Mesendoderm (in vitro differentiated cells): ENCODE results near the gene S100A13.
A peak's percentile ranks its signal among the peaks of the same experiment; 100 is the strongest.

Experiments used
- DNase-seq: peaks from one replicate; pipeline ENCODE4 v3.0.0; 2013
- H2AK5ac ChIP-seq: 2 replicates; pipeline ENCODE4 v1.6.1; 2013; ENCODE audit warnings: low read length, inconsistent platforms
- H2BK120ac ChIP-seq: 2 replicates; pipeline ENCODE4 v1.6.1; 2013; ENCODE audit warnings: low read depth, mild to moderate bottlenecking, low read length, moderate library complexity, mixed read lengths
- H2BK15ac ChIP-seq: replicated peaks from 2 replicates; pipeline ENCODE4 v1.6.1; 2013; ENCODE audit warnings: low read depth, mild to moderate bottlenecking, moderate library complexity
- H2BK5ac ChIP-seq: 2 replicates; pipeline ENCODE4 v1.6.1; 2013; ENCODE audit warnings: low read length, inconsistent platforms
- H3K18ac ChIP-seq: 2 replicates; pipeline ENCODE4 v1.6.1; 2013; ENCODE audit warnings: mild to moderate bottlenecking, low read length, mixed read lengths
- H3K23ac ChIP-seq: one replicate; pipeline ENCODE4 v1.6.1; 2013; ENCODE audit warnings: low read length
- H3K27ac ChIP-seq: 2 replicates; pipeline ENCODE4 v1.5.1; 2013; ENCODE audit warnings: low read depth, mild to moderate bottlenecking, inconsistent platforms, low read length, moderate library complexity
- H3K27me3 ChIP-seq: 2 replicates; pipeline ENCODE4 v1.6.1; 2013; ENCODE audit warnings: low read length, control low read depth, mild to moderate bottlenecking, inconsistent platforms; ENCODE audit not compliant: insufficient read depth, poor library complexity
- H3K36me3 ChIP-seq: 2 replicates; pipeline ENCODE4 v1.6.1; 2013; ENCODE audit warnings: low read length, inconsistent platforms; ENCODE audit not compliant: control insufficient read depth, insufficient read depth
- H3K4ac ChIP-seq: one replicate; pipeline ENCODE4 v1.6.1; 2013; ENCODE audit warnings: low read depth, mild to moderate bottlenecking, low read length, moderate library complexity
- H3K4me1 ChIP-seq: 2 replicates; pipeline ENCODE4 v1.6.1; 2013; ENCODE audit warnings: low read depth, low read length, inconsistent platforms; ENCODE audit not compliant: control insufficient read depth
- H3K4me2 ChIP-seq: 2 replicates; pipeline ENCODE4 v1.6.1; 2013; ENCODE audit warnings: low read length
- H3K4me3 ChIP-seq: 2 replicates; pipeline ENCODE4 v1.5.1; 2013; ENCODE audit warnings: mild to moderate bottlenecking, low read length
- H3K56ac ChIP-seq: one replicate; pipeline ENCODE4 v1.6.1; 2013; ENCODE audit warnings: low read length
- H3K79me1 ChIP-seq: 2 replicates; pipeline ENCODE4 v1.6.1; 2013; ENCODE audit warnings: low read length, inconsistent platforms
- H3K79me2 ChIP-seq: 2 replicates; pipeline ENCODE4 v1.6.1; 2013; ENCODE audit warnings: mild to moderate bottlenecking, low read length; ENCODE audit not compliant: control insufficient read depth, insufficient read depth
- H3K9ac ChIP-seq: 2 replicates; pipeline ENCODE4 v1.6.1; 2013; ENCODE audit warnings: low read length, inconsistent platforms
- H4K5ac ChIP-seq: one replicate; pipeline ENCODE4 v1.6.1; 2013; ENCODE audit warnings: low read length
- H4K8ac ChIP-seq: one replicate; pipeline ENCODE4 v1.6.1; 2013; ENCODE audit warnings: low read depth, mild to moderate bottlenecking, control low read depth, low read length, moderate library complexity
- WGBS: extraction: QIAGEN DNeasy Blood & Tissue Kit; methylation state at CpG from one replicate; pipeline ENCODE4 v1.1.7; 2013; ENCODE audit warnings: low lambda C conversion rate, missing lambda C conversion rate; ENCODE audit not compliant: insufficient coverage; ENCODE audit errors: extremely low coverage; 5-methylcytosine and 5-hydroxymethylcytosine counted together

Gene S100A13

DNA sequence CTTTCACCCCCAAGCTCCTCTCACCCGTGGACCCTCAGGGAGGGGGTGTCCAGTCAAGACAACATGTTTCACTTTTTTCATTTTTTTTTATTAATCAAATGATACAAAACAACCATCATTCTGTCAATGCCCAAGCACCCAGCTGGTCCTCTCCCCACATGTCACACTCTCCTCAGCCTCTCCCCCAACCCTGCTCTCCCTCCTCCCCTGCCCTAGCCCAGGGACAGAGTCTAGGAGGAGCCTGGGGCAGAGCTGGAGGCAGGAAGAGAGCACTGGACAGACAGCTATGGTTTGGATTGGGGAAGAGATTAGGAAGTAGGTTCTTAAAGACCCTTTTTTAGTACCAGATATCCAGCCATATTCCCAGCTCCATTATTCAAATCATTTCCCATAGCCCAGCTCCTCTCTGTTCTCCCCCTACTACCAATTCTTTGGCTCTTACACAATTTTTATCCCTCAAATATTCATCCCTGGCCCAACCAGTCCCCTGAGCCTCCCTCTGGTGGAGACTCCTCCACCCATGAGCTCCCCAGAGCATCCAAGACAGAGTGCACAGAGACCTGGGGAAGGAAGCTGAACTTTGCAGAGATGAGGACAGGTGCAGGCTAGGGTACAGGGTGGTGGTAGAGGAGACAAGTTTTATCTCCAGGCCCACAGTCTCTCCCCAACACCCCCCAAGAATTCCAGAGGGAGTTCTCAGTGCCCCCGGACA, 13.0 kb downstream of the S100A13 start:
- H3K79me2 ChIP-seq, result no peaks in the 10 kb centered on the region
- H3K4me3 ChIP-seq, result no peak overlapping the region
- H3K27me3 ChIP-seq, result no peaks in the 10 kb centered on the region
- no peak overlapping the region for H3K23ac ChIP-seq
- no peak overlapping the region for H3K18ac ChIP-seq
- no CpG with 5 or more reads among the region's 2 CpGs for WGBS
- H4K8ac ChIP-seq, result no peak overlapping the region
- no peak overlapping the region for H3K4me2 ChIP-seq
- no peak overlapping the region for H2BK120ac ChIP-seq
- H3K36me3 ChIP-seq, result no peaks in the 10 kb centered on the region
- peaks cover 3% of the 10 kb centered on the region for H3K4me1 ChIP-seq
- no peak overlapping the region for H3K56ac ChIP-seq
- H3K27ac ChIP-seq, result no peak overlapping the region
- H3K9ac ChIP-seq, result no peak overlapping the region
- H2BK15ac ChIP-seq, result no peak overlapping the region
- no peaks in the 10 kb centered on the region for H3K79me1 ChIP-seq
- no peak overlapping the region for H2BK5ac ChIP-seq
- no peak overlapping the region for H2AK5ac ChIP-seq
- H4K5ac ChIP-seq, result no peak overlapping the region
- no peak overlapping the region for H3K4ac ChIP-seq
- DNase-seq, result no peak

DNA sequence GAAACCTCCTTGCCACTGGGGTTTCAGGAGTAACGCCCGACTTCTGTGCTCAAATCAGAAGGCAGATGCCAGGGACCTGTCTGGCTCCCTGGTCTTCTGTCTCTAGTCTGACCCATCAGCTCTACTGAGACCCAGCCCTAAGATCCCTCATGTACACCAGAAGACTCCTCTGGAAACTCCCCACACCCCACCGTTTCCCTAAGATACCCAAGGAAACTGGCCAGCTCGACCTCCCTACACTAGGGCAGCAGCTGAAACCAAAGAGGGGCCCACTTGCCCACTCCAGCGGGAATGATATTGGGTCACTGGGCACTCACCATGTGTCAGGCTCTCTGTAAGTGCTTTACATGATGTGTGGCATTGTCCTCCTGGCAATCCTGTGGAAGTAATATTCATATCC, 13.9 kb downstream of the S100A13 start:
- Histone ChIP-seq H4K5ac (no peak overlapping the region), H3K36me3 (no peaks in the 10 kb centered on the region), H3K4me1 (peaks cover 7% of the 10 kb centered on the region), H3K9ac (no peak overlapping the region), H3K56ac (peak overlapping the region; percentile 31), H2BK120ac (no peak overlapping the region), H2AK5ac (no peak overlapping the region), H2BK5ac (no peak overlapping the region), H3K18ac (no peak overlapping the region), H4K8ac (no peak overlapping the region), H3K4ac (no peak overlapping the region), H3K4me3 (no peak overlapping the region), H3K79me1 (no peaks in the 10 kb centered on the region), H3K79me2 (no peaks in the 10 kb centered on the region), H3K4me2 (no peak overlapping the region), H2BK15ac (no peak overlapping the region), H3K27me3 (no peaks in the 10 kb centered on the region), H3K23ac (no peak overlapping the region), H3K27ac (no peak overlapping the region)
- no peak for DNase-seq
- WGBS, result no CpG with 5 or more reads among the region's 5 CpGs

DNA sequence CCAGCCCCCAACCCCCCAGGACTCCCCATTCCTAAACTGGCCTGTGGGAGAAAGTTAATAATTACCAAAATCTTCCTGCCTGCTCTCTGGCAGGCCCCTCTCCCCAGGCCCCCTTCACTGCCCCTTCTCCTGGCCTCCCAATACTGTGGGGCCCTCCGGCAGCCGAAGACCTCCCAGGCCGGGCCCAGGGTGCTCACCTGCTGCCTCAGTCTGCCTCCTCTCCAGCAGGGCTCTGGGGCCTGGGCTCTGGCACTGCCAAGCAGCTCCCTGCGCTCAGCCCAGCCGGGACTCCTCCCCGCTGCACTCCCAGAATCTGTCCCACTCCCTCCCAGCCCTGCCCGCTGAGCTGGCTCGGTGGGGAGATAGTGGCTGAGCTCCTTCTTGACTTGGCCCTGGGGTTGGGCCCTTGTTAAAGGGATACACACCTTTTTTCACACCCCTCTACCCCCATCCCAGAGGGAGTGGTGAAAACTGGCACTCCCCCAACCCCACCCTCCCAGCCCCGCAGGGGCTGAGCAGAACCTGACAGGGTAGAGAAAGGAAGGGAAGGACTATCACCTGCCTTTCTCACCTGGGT, 14.5 kb downstream of the S100A13 start, which contains the start of gene S100A16:
Gene S100A16, minus strand, starts transcription at position 383 of the 577 bp plus-strand sequence. CDS start 4,986 bp downstream, outside the sequence.
- H3K23ac ChIP-seq, result no peak within 1 kb of the TSS
- H3K4me3 ChIP-seq, result no peak within 1 kb of the TSS
- H3K27me3 ChIP-seq, result no peaks in the 10 kb centered on the region
- peak within 1 kb of the TSS; percentile 29 for H3K18ac ChIP-seq
- no peak within 1 kb of the TSS for H2BK5ac ChIP-seq
- no peak within 1 kb of the TSS for H3K27ac ChIP-seq
- no peaks in the 10 kb centered on the region for H3K79me2 ChIP-seq
- peak within 1 kb of the TSS; percentile 33 for H3K4me2 ChIP-seq
- peaks cover 7% of the 10 kb centered on the region for H3K4me1 ChIP-seq
- DNase-seq, result peak; percentile 86
- no CpG with 5 or more reads among the region's 9 CpGs for WGBS
- peak within 1 kb of the TSS; percentile 56 for H3K9ac ChIP-seq
- no peak within 1 kb of the TSS for H2AK5ac ChIP-seq
- peak within 1 kb of the TSS; percentile 46 for H3K4ac ChIP-seq
- H4K8ac ChIP-seq, result no peak within 1 kb of the TSS
- no peaks in the 10 kb centered on the region for H3K79me1 ChIP-seq
- no peak within 1 kb of the TSS for H2BK120ac ChIP-seq
- no peaks in the 10 kb centered on the region for H3K36me3 ChIP-seq
- H3K56ac ChIP-seq, result peak within 1 kb of the TSS; percentile 85
- H2BK15ac ChIP-seq, result no peak within 1 kb of the TSS
- H4K5ac ChIP-seq, result no peak within 1 kb of the TSS

DNA sequence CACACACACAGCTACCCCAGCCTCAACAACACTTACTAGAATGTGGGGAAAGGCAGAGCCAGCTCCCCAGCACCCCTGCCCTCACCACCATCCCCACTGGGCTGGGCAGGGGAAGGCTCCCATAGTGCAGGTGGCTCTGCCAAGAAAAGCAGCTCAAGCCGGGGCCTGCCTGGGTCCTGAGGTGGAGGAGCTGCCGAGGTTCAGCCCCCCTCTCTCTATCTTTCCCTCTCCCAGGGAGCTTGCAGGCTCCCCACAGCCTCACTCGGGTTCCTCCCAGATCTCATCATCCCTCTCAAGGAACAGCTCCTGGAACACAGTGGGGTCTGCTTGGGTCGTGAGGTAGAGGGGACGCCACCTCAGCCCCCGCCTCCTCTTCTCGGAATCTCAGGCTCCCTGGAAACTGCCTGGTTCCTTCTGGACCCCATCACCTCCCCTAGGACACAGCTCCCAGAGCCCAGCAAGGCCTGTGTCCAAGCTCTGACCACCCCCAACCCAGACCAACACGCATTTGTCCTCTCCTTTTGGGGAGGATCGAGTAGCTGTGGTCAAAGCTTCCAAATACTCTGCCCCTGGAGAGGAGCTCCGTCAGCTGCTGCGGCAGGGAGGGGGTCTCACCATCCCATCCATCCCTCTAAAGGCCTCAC, 15.1 kb downstream of the S100A13 start:
- no peak overlapping the region for H4K8ac ChIP-seq
- H2AK5ac ChIP-seq, result no peak overlapping the region
- H3K56ac ChIP-seq, result peak overlapping the region; percentile 85
- peaks cover 7% of the 10 kb centered on the region for H3K4me1 ChIP-seq
- H2BK15ac ChIP-seq, result no peak overlapping the region
- no peak overlapping the region for H3K4me3 ChIP-seq
- no peak overlapping the region for H4K5ac ChIP-seq
- no CpG with 5 or more reads among the region's 11 CpGs for WGBS
- H3K4me2 ChIP-seq, result peak overlapping the region; percentile 19
- no peak overlapping the region for H3K27ac ChIP-seq
- no peak overlapping the region for H2BK5ac ChIP-seq
- peak overlapping the region; percentile 29 for H3K18ac ChIP-seq
- no peak for DNase-seq
- H3K9ac ChIP-seq, result peak overlapping the region; percentile 56
- no peaks in the 10 kb centered on the region for H3K79me2 ChIP-seq
- no peaks in the 10 kb centered on the region for H3K27me3 ChIP-seq
- peak overlapping the region; percentile 46 for H3K4ac ChIP-seq
- H3K36me3 ChIP-seq, result no peaks in the 10 kb centered on the region
- H3K23ac ChIP-seq, result no peak overlapping the region
- no peaks in the 10 kb centered on the region for H3K79me1 ChIP-seq
- H2BK120ac ChIP-seq, result no peak overlapping the region

DNA sequence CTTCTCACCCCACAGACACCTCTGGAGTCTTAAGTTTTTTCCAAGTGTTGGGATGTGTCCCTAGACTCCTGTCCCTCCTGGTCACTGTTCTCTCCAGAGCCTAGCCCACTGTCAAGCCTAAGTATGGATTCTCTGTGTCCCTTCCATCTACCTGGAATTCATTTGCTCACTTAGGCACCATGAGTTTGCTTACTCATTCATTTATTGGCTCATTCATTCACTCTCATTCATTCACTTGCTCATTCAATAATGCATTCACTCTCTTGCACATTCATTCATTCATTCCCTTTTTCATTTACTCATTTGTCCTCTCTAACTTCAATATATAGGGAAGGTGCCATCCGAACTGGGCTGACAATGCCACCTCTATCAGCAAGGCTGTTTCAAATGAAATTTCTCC, 15.9 kb downstream of the S100A13 start:
- Histone ChIP-seq H2BK5ac (no peak overlapping the region), H3K27me3 (no peaks in the 10 kb centered on the region), H3K4me1 (peaks cover 7% of the 10 kb centered on the region), H3K36me3 (no peaks in the 10 kb centered on the region), H3K4me2 (no peak overlapping the region), H3K56ac (peak overlapping the region; percentile 52), H3K79me2 (no peaks in the 10 kb centered on the region), H3K4me3 (no peak overlapping the region), H3K9ac (no peak overlapping the region), H3K23ac (no peak overlapping the region), H2BK15ac (no peak overlapping the region), H3K27ac (no peak overlapping the region), H4K8ac (no peak overlapping the region), H3K18ac (no peak overlapping the region), H2AK5ac (no peak overlapping the region), H4K5ac (no peak overlapping the region), H3K79me1 (no peaks in the 10 kb centered on the region), H2BK120ac (no peak overlapping the region), H3K4ac (no peak overlapping the region)
- no CpG with 5 or more reads among the region's 1 CpG for WGBS
- DNase-seq, result no peak
